Limb (tissue), 2 donors: Measurements from ENCODE around the gene GUCY1A1.

Experiments used
- DNase-seq, 2 donors: peaks; one replicate each; pipeline ENCODE4 v3.0.0-alpha.2; 2016; ENCODE audit errors: extremely low spot score in 2 of 2

GUCY1A1 gene

GRCh38 chr4:155741546-155741945, 74.9 kb downstream of the GUCY1A1 start:
- no peak for DNase-seq

DNA sequence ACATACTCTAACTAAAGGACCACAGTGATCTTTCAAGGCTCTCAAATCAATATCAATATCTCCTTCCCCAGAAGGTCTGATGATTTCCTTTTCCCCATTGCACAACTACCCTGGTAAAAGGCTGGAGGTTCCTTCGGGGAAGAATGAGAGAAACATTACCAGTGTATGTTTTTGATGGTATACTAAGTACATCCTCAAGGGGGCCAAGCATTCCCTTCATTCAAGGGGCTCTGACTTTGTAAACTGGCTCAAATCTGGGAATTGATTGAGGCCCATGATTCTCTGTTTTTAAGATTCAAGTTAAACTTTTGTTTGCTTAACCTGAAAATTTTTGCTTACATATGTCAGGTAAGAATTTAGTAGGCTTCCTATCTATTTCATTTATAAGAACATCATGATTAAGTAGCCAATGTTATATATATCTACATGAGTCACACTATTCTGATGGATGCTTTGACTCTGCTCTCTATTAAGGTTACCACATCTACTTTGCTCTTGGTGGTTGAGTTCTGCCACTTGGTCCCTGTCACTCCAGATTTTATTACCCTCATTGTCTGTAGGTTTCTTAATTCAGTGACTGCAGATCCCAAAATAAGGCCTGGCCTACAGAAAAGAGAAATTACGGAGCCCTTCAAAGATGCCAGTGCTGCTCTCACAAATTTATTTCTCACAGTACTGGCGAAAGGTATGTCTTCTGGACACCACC, 75.8 kb downstream of the GUCY1A1 start:
- DNase-seq, result no peak

- no peak for DNase-seq
Observed at GRCh38 chr4:155745984-155746383, 79.3 kb downstream of the GUCY1A1 start.

GRCh38 chr4:155748039-155748438, 81.4 kb downstream of the GUCY1A1 start:
- no peak for DNase-seq

- DNase-seq, result no peak
Observed at GRCh38 chr4:155749041-155749440, 82.4 kb downstream of the GUCY1A1 start.

GRCh38 chr4:155751569-155751968, 84.9 kb downstream of the GUCY1A1 start:
- DNase-seq, result no peak

DNA sequence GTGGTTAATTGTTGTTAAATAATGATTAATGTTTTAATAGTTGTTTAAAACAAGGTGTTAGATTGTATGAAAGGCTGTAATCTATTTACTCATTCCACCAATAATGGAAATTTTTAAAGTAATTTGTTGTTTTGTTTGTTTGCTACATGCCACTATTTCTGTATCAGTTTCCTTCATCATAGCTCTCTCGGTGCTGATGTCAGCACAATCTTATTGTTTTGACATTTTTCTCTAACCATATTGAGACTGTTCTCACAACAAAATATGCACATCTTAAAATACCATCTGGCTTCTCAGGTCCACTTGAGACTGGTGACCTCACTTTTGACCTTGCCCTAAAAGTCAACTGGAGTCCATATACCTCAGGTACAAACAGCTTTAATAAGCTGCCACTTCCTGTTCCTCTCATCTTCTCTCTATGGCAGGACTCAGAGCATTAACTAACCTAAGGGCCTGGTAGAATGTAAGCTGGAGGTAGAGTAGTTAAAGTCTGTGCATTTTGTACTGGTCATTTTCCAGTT, 91.2 kb downstream of the GUCY1A1 start:
- no peak for DNase-seq

DNA sequence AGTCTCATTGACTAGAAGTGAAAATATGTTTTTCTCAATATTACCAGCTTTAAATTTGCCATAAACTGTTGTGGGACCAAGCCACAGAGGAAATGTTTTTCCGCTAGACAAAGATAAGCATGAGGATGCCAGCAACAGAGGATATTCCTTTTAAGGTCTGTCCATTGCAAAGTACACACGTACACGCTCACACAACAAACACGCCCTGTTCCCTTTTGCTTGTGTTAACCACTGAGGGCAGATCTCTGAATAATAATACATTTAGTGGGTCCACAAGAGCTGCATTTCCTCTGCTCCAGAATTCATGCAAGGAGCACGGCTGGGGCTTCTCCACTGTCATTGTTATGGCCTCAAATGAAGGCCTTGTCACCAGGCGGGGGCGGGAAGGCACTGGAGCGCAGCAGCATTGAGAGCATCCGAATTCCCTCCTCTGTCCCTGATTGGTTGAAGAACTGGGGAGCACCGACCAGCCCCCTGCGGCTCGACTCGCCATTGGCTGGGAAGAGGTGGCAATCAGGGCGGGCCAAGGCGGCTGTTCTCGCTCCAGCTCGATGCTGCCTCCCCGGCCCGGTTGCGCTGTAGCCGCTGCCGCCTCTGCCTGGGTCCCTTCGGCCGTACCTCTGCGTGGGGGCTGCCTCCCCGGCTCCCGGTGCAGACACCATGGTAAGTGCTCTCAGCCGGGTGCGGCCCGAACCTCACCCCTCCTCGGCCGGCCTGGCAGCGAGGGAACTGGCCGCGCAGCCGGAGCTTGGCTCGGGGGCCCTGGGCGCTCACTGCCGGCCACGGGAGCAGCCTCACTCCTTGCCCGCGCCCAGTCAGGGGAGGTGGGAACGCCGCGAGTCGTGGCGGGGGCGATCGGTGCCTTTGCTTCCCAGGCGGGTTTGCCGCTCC, 92.1 kb downstream of the GUCY1A1 start, which contains the start of gene GUCY1B1:
GUCY1B1 (plus strand) TSS at position 541 of the 891 bp plus-strand sequence; CDS start at position 661, 120 bp downstream.
- DNase-seq, result peak; percentile 91 to 94

- DNase-seq, result peak; percentile 41 to 78
Observed at GRCh38 chr4:155759372-155760252, 93.0 kb downstream of the GUCY1A1 start.

DNA sequence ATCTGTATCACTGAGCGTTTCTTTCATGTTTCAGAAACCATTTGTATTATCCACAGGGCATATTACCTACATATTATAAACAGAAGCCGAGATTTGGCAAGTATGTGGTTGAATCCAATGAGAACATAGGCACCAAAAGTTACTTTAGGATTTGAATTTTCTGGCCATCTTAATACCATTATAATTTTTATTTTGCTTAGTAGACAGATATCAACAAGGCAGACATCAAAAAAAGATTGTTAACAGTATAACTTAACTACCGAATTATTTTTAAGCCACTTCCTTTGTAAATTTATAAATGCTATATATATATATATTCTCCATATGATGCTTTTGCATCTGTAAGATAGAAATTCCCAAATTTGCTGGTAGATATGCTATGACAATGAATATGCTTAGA, 94.4 kb downstream of the GUCY1A1 start:
- DNase-seq, result no peak

DNA sequence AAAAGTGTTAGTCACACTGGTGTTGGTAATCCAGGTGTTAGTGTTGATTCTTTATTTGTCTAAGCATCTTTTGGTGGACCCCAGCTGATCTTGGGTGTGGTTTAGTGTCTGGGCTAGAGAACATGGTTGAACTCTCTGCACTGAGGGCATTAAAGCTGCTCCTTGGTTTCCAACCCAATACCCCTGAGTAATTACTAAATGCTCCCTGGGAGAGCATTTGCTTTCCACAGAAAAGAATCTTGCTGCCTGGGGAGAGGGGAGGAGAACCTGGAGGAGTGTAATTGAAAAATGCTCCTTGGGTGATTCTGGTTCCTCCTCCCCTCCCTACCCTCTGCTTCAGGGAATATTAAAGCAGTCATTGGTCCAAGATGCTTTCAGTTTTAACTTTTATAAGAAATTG, 95.3 kb downstream of the GUCY1A1 start:
- DNase-seq, result no peak

- DNase-seq, result no peak
Observed at GRCh38 chr4:155762334-155762733, 95.7 kb downstream of the GUCY1A1 start.

GRCh38 chr4:155763551-155763950, 96.9 kb downstream of the GUCY1A1 start:
- no peak for DNase-seq

GRCh38 chr4:155765149-155765548, 98.5 kb downstream of the GUCY1A1 start:
- no peak for DNase-seq

- DNase-seq, result no peak
Observed at GRCh38 chr4:155766622-155767021, 100.0 kb downstream of the GUCY1A1 start.

DNA sequence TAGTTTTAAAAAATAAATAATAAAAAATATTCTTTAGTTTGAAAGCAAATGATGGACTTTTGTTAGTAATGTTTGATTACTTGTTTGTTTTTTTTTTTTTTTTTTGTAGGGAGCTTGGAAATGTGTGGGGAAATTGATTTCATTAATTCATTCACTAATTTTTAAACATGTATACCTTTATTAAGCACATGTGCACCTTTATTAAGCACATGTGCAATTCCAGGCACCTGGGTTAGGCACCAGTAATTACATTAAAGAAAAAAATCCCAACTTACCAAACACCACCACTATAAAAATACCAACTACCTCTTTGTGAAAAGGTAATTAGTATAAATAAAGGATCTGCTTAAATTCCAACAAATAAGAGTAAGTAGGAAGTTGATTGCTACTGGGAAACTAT, 101.7 kb downstream of the GUCY1A1 start:
- DNase-seq, result no peak

- DNase-seq, result no peak
Observed at GRCh38 chr4:155769090-155769489, 102.4 kb downstream of the GUCY1A1 start.

GRCh38 chr4:155772459-155773195, 106.0 kb downstream of the GUCY1A1 start:
- DNase-seq, result no peak

DNA sequence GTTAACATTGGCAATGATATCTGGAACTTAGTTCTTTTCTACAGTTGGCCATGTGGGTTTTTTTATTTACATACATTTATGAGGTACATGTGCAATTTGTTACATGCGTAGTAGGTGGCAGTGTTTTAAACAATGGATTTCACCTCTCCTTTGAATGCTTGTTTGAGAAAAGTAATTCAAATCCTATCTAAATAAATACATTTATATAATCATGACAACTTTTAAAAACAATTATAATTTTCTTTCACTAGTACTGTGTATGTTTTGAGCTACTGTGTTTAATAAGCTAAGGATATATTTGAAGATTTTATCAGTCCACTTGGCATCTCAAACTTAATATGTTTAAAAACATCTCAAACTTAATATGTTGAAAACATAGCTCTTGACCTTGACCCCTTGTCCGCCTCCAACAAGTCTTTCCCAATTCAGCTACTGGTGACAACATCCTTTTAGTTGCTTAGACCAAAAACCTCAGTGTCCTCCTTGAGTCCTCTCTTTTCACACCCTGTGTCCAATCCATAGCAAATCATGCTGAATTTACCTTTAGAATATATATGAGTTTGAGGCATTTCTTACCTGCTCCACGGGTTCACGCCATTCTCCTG, 106.7 kb downstream of the GUCY1A1 start:
- DNase-seq, result no peak

GRCh38 chr4:155774033-155774432, 107.4 kb downstream of the GUCY1A1 start:
- DNase-seq, result no peak
